H9 (cell line): ENCODE data around the gene COL4A2. TPM values are rescaled to one million over a fixed set of nuclear protein-coding genes. Genes with fewer than 3 reads are reported as not detected.

Experiments
- DNase-seq: peaks from one replicate; pipeline ENCODE4 v3.0.0-alpha.2; 2017
- H2AFZ ChIP-seq: one replicate; pipeline ENCODE4 v1.6.1; 2013; ENCODE audit warnings: mild to moderate bottlenecking, low read length, control low read depth, moderate library complexity
- H2AK5ac ChIP-seq: 2 replicates; pipeline ENCODE4 v1.6.1; 2013; ENCODE audit warnings: low read length, control low read depth, mixed read lengths; ENCODE audit not compliant: insufficient read length
- H2BK120ac ChIP-seq: one replicate; pipeline ENCODE4 v1.6.1; 2013; ENCODE audit warnings: low read depth, mild to moderate bottlenecking, low read length, control low read depth, inconsistent platforms; ENCODE audit not compliant: poor library complexity, severe bottlenecking
- H2BK12ac ChIP-seq: 2 replicates; pipeline ENCODE4 v1.6.1; 2013; ENCODE audit warnings: low read length, control low read depth, mixed read lengths, low read depth; ENCODE audit not compliant: insufficient read length
- H2BK15ac ChIP-seq: 2 replicates; pipeline ENCODE4 v1.6.1; 2013; ENCODE audit warnings: low read depth, low read length, control low read depth
- H2BK20ac ChIP-seq: one replicate; pipeline ENCODE4 v1.6.1; 2013; ENCODE audit warnings: low read depth, mild to moderate bottlenecking, low read length, control low read depth, inconsistent platforms; ENCODE audit not compliant: poor library complexity, severe bottlenecking
- H2BK5ac ChIP-seq: 2 replicates; pipeline ENCODE4 v1.6.1; 2013; ENCODE audit warnings: low read length, control low read depth, mixed read lengths; ENCODE audit not compliant: insufficient read length
- H3K14ac ChIP-seq: 2 replicates; pipeline ENCODE4 v1.6.1; 2013; ENCODE audit warnings: low read length, control low read depth; ENCODE audit not compliant: insufficient read depth
- H3K18ac ChIP-seq: 2 replicates; pipeline ENCODE4 v1.6.1; 2013; ENCODE audit warnings: low read depth, mild to moderate bottlenecking, mixed read lengths, low read length, control low read depth; ENCODE audit not compliant: insufficient read length
- H3K23ac ChIP-seq: 2 replicates; pipeline ENCODE4 v1.6.1; 2013; ENCODE audit warnings: low read length, control low read depth, mixed read lengths, low read depth; ENCODE audit not compliant: insufficient read length
- H3K23me2 ChIP-seq: 2 replicates; pipeline ENCODE4 v1.6.1; 2013; ENCODE audit warnings: low read depth, mild to moderate bottlenecking, mixed read lengths, low read length, control low read depth; ENCODE audit not compliant: insufficient read length, poor library complexity, severe bottlenecking
- H3K27ac ChIP-seq: 2 replicates; pipeline ENCODE4 v1.5.1; 2013; ENCODE audit warnings: low read length, control low read depth, mixed read lengths, low read depth; ENCODE audit not compliant: insufficient read length
- H3K27me3 ChIP-seq: 2 replicates; pipeline ENCODE4 v1.6.1; 2013; ENCODE audit warnings: low read length, control low read depth, inconsistent platforms; ENCODE audit not compliant: insufficient read depth
- H3K4ac ChIP-seq: 2 replicates; pipeline ENCODE4 v1.6.1; 2013; ENCODE audit warnings: low read depth, mild to moderate bottlenecking, control low read depth, inconsistent platforms, low read length, moderate library complexity
- H3K4me1 ChIP-seq: 2 replicates; pipeline ENCODE4 v1.6.1; 2013; ENCODE audit warnings: low read length, control low read depth, inconsistent platforms; ENCODE audit not compliant: insufficient read depth
- H3K4me2 ChIP-seq: 2 replicates; pipeline ENCODE4 v1.6.1; 2013; ENCODE audit warnings: low read length, control low read depth, mixed read lengths; ENCODE audit not compliant: insufficient read length, insufficient read depth
- H3K56ac ChIP-seq: 2 replicates; pipeline ENCODE4 v1.6.1; 2013; ENCODE audit warnings: low read depth, mild to moderate bottlenecking, mixed read lengths, low read length, control low read depth; ENCODE audit not compliant: insufficient read length
- H3K79me1 ChIP-seq: 2 replicates; pipeline ENCODE4 v1.6.1; 2013; ENCODE audit warnings: low read depth, mild to moderate bottlenecking, moderate library complexity, low read length, control low read depth, inconsistent platforms; ENCODE audit not compliant: insufficient read depth, poor library complexity, severe bottlenecking
- H3K79me2 ChIP-seq: 2 replicates; pipeline ENCODE4 v1.6.1; 2013; ENCODE audit warnings: low read length, control low read depth, inconsistent platforms; ENCODE audit not compliant: insufficient read depth
- H3K9ac ChIP-seq: 2 replicates; pipeline ENCODE4 v1.6.1; 2013; ENCODE audit warnings: low read length, control low read depth, mixed read lengths; ENCODE audit not compliant: insufficient read length; ENCODE audit errors: extremely low read depth
- H3K9me3 ChIP-seq: one replicate; pipeline ENCODE4 v1.6.1; 2013; ENCODE audit warnings: low read depth, low read length, inconsistent platforms; ENCODE audit not compliant: control insufficient read depth
- H3T11ph ChIP-seq: one replicate; pipeline ENCODE4 v1.6.1; 2013; ENCODE audit warnings: mild to moderate bottlenecking, low read length, control low read depth, inconsistent platforms
- H4K20me1 ChIP-seq: one replicate; pipeline ENCODE4 v1.6.1; 2013; ENCODE audit not compliant: control insufficient read depth, insufficient read length, insufficient read depth
- H4K5ac ChIP-seq: 2 replicates; pipeline ENCODE4 v1.6.1; 2013; ENCODE audit warnings: low read depth, mild to moderate bottlenecking, mixed read lengths, low read length, control low read depth; ENCODE audit not compliant: insufficient read length
- H4K8ac ChIP-seq: replicated peaks from 2 replicates; pipeline ENCODE4 v1.6.1; 2013; ENCODE audit warnings: low read length, control low read depth, mixed read lengths, low read depth; ENCODE audit not compliant: insufficient read length
- H4K91ac ChIP-seq: 2 replicates; pipeline ENCODE4 v1.6.1; 2013; ENCODE audit warnings: low read depth, mild to moderate bottlenecking, moderate library complexity, mixed read lengths, low read length, control low read depth; ENCODE audit not compliant: insufficient read length
- H3K27ac Mint-ChIP-seq, 3 experiments: 2 replicates in 2 of 3; 3 replicates in 1 of 3; pipeline ENCODE4 v1.8.0; 2020 to 2021; ENCODE audit warnings: mixed read lengths in 3 of 3, mild to moderate bottlenecking in 1 of 3, moderate library complexity in 1 of 3
- H3K27me3 Mint-ChIP-seq: 2 replicates; pipeline ENCODE4 v1.8.0; 2021; ENCODE audit warnings: low read depth, mild to moderate bottlenecking, moderate library complexity, mixed read lengths
- H3K36me3 Mint-ChIP-seq, 3 experiments: 2 replicates in 2 of 3; 3 replicates in 1 of 3; pipeline ENCODE4 v1.8.0; 2020 to 2021; ENCODE audit warnings: low read depth in 3 of 3, mixed read lengths in 3 of 3; ENCODE audit not compliant: insufficient read depth in 1 of 3
- H3K4me1 Mint-ChIP-seq, 2 experiments: 2 replicates each; pipeline ENCODE4 v1.8.0; 2020; ENCODE audit warnings: mixed read lengths in 2 of 2
- H3K4me3 Mint-ChIP-seq, 2 experiments: 2 replicates in 1 of 2; 3 replicates in 1 of 2; pipeline ENCODE4 v1.8.0; 2020 to 2021; ENCODE audit warnings: mild to moderate bottlenecking in 2 of 2, mixed read lengths in 2 of 2, moderate library complexity in 1 of 2
- H3K9me3 Mint-ChIP-seq, 2 experiments: 2 replicates in 1 of 2; 3 replicates in 1 of 2; pipeline ENCODE4 v1.8.0; 2020; ENCODE audit warnings: mild to moderate bottlenecking in 2 of 2, mixed read lengths in 2 of 2, moderate library complexity in 1 of 2
- WGBS: extraction: QIAGEN DNeasy Blood & Tissue Kit; methylation state at CpG from one replicate; pipeline ENCODE4 v1.1.7; 2013; ENCODE audit warnings: missing lambda C conversion rate, low lambda C conversion rate, mixed read lengths; ENCODE audit not compliant: insufficient read length; ENCODE audit errors: extremely low coverage; 5-methylcytosine and 5-hydroxymethylcytosine counted together
- total RNA-seq: library from RNA; stranded (reverse); gene quantifications from 2 replicates; pipeline ENCODE4 v1.2.1, GENCODE V29; 2021
- TF ChIP-seq, protein P1 (sequence below): fragments of 200-600 bp; sonication (generic); conservative IDR thresholded peaks from 3 replicates; pipeline ENCODE4 v1.8.0; 2021; ENCODE audit warnings: antibody characterized with exemption, mild to moderate bottlenecking

COL4A2 gene
- total RNA-seq, 1 experiment from 2014 or later, result 76.5 TPM

DNA sequence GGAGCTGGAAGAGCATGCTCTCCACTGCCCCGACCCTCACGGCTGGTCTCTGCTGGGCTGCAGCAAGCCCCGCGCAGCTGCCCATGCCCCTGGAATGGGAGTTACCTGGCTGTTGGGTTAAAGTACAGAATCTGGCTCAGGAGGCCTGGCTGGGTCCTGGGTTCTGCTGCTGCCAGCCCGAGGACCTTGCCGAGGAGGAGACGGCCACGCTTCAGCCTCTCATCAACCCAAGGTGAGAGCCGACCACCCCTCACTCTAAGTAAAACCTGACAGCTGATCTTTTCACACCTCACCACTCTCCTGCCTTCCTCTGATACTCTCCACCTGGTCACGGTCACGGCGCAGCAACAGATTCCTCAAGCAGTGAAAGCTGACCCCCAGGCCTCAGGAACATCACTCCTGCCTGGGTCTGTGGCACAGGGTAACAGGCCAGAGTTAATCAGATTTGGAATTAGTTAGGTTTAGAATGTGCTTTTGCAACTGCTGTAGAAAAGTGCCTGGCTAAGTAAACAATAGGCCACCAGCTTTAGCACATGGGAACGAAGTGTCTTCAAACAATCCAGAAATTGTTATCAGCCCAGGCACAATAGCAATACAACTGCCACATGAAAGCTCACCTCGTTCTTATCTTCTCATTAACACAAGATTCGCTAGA, 233.9 kb downstream of the COL4A2 start:
- H2AK5ac ChIP-seq, result no peak overlapping the region
- H3K4me1 Mint-ChIP-seq, result peaks cover 2 to 8% of the 10 kb centered on the region in 2 experiments; a peak in 2 of 4 replicates
- H2AFZ ChIP-seq, result no peak overlapping the region
- H3K9me3 ChIP-seq, result peaks cover 4% of the 10 kb centered on the region
- H4K91ac ChIP-seq, result no peak overlapping the region
- peak overlapping the region; percentile 61 for H4K8ac ChIP-seq
- H2BK20ac ChIP-seq, result no peak overlapping the region
- H2BK12ac ChIP-seq, result no peak overlapping the region
- peaks cover 12 to 14% of the 10 kb centered on the region in 2 experiments for H3K9me3 Mint-ChIP-seq
- H3T11ph ChIP-seq, result no peak overlapping the region
- H3K23me2 ChIP-seq, result no peaks in the 10 kb centered on the region
- H3K79me1 ChIP-seq, result peaks cover 2% of the 10 kb centered on the region
- no peak overlapping the region for H2BK15ac ChIP-seq
- H3K56ac ChIP-seq, result no peak overlapping the region
- no peaks in the 10 kb centered on the region for H3K27me3 ChIP-seq
- no peak overlapping the region for H3K9ac ChIP-seq
- H3K27ac ChIP-seq, result no peak overlapping the region
- no peak overlapping the region; the same call in 1 of the 2 replicates for H3K14ac ChIP-seq
- TF ChIP-seq, protein P1, sequence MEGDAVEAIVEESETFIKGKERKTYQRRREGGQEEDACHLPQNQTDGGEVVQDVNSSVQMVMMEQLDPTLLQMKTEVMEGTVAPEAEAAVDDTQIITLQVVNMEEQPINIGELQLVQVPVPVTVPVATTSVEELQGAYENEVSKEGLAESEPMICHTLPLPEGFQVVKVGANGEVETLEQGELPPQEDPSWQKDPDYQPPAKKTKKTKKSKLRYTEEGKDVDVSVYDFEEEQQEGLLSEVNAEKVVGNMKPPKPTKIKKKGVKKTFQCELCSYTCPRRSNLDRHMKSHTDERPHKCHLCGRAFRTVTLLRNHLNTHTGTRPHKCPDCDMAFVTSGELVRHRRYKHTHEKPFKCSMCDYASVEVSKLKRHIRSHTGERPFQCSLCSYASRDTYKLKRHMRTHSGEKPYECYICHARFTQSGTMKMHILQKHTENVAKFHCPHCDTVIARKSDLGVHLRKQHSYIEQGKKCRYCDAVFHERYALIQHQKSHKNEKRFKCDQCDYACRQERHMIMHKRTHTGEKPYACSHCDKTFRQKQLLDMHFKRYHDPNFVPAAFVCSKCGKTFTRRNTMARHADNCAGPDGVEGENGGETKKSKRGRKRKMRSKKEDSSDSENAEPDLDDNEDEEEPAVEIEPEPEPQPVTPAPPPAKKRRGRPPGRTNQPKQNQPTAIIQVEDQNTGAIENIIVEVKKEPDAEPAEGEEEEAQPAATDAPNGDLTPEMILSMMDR, result no peak
- peaks cover 8 to 20% (median 16%) of the 10 kb centered on the region in 3 experiments for H3K36me3 Mint-ChIP-seq
- H2BK5ac ChIP-seq, result no peak overlapping the region
- peaks cover 3% of the 10 kb centered on the region; the same call in 1 of the 2 replicates for H3K4me1 ChIP-seq
- H2BK120ac ChIP-seq, result no peak overlapping the region
- DNase-seq, result no peak
- no peak overlapping the region for H3K18ac ChIP-seq
- no peak overlapping the region for H3K4me3 Mint-ChIP-seq
- H3K27ac Mint-ChIP-seq, result peak overlapping the region in 2 of 3 experiments; percentile 44 to 53; a peak in 1 of 7 replicates
- no peak overlapping the region for H3K23ac ChIP-seq
- no peaks in the 10 kb centered on the region for H4K20me1 ChIP-seq
- H4K5ac ChIP-seq, result no peak overlapping the region
- WGBS, result no CpG with 5 or more reads among the region's 15 CpGs
- H3K79me2 ChIP-seq, result 0 out of 2 replicates have a peak, but pooled peaks cover 4% of the 10 kb centered on the region
- no peak overlapping the region for H3K4me2 ChIP-seq
- no peak overlapping the region for H3K4ac ChIP-seq
- no peaks in the 10 kb centered on the region; the same call in 1 of the 2 replicates for H3K27me3 Mint-ChIP-seq
